Progenitor cell of endocrine pancreas (in vitro differentiated cells): ENCODE measurements around the gene ZC3H12D. TPM values are rescaled to one million over a fixed set of nuclear protein-coding genes. Genes with fewer than 3 reads are reported as not detected.

ENCODE experiments used
- DNase-seq: peaks from one replicate; pipeline ENCODE4 v3.0.0; 2021; ENCODE audit warnings: low spot score; ENCODE audit not compliant: unreplicated experiment
- H3K27ac Mint-ChIP-seq: 2 replicates; pipeline ENCODE4 v1.8.0; 2021; ENCODE audit warnings: mild to moderate bottlenecking, moderate library complexity, mixed read lengths
- H3K27me3 Mint-ChIP-seq: 2 replicates; pipeline ENCODE4 v1.8.0; 2021; ENCODE audit warnings: mixed read lengths
- H3K36me3 Mint-ChIP-seq: 2 replicates; pipeline ENCODE4 v1.8.0; 2022; ENCODE audit warnings: mixed read lengths; ENCODE audit not compliant: insufficient read depth
- H3K4me1 Mint-ChIP-seq: 2 replicates; pipeline ENCODE4 v1.8.0; 2021; ENCODE audit warnings: low read depth, mixed read lengths
- H3K4me3 Mint-ChIP-seq: 2 replicates; pipeline ENCODE4 v1.8.0; 2021; ENCODE audit warnings: low read depth, mild to moderate bottlenecking, moderate library complexity, mixed read lengths
- H3K9me3 Mint-ChIP-seq: 2 replicates; pipeline ENCODE4 v1.8.0; 2021; ENCODE audit warnings: low read depth, mixed read lengths
- long read RNA-seq: library from polyadenylated mRNA; unstranded; transcript quantifications from one replicate; pipeline ENCODE4 v2.0.0, GENCODE V29; 2020
- total RNA-seq: library from RNA; stranded (reverse); gene quantifications from 2 replicates; pipeline ENCODE4 v1.2.1, GENCODE V29; 2021
- TF ChIP-seq, protein P1 (sequence below): fragments of 200-600 bp; sonication (generic); IDR thresholded peaks from one replicate; pipeline ENCODE4 v1.5.0; 2021; ENCODE audit warnings: antibody characterized with exemption, mild to moderate bottlenecking; ENCODE audit not compliant: unreplicated experiment

The ZC3H12D gene
- total RNA-seq, result 0.48 and 0.71 TPM in 2 replicates
- long read RNA-seq, result 0 reads

DNA sequence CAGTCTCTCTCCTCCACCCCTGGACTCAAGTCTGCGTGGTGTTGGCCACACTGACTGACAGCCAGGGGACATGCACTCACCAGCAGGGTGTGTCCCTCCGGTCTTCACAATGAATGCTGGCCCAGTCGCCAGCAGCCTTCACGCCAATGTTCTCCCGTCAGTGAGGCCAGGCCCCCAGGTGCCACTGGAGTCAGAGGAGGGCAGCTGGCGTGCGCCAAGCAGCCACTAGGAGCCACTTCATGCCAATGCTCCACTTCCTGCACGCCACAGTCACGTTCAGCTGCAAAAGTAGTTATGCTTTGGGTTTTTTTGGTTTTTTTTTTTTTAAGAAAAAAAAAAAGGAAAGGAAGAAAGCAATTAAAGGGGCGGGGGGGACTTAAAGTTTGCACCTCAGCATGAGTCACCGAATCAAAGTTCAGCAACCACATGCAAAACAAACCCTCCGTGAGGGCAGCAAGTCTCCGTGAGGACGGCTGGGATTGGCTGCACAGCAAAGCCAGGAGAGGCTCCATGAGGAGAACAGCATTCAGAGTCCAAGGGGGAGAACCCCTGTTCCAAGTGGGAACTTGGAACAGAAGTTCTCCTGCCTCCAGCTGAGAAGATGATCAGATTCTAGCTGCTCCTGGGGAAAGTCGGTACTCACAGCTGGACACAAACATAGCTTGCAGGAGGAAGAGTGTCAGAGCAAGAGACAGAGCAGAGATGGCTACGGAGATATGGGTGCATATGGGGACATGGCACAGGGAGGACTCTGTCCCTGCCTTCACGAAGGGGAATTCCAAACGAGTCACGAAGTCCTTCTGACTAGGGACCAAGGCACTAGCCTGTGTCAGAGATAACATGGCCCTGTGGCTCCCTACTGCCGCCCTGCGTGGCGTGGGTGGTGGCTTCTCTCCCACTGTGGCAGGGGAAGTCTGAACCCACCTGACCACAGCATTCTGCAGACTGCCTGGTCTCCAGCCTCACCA, at the start of gene ZC3H12D:
ZC3H12D (minus strand) TSS at position 282 of the 968 bp plus-strand sequence. CDS start 10,471 bp downstream, outside the sequence.
- peaks cover 12% of the 10 kb centered on the region for H3K27me3 Mint-ChIP-seq
- H3K9me3 Mint-ChIP-seq, result no peaks in the 10 kb centered on the region
- TF ChIP-seq, protein P1, sequence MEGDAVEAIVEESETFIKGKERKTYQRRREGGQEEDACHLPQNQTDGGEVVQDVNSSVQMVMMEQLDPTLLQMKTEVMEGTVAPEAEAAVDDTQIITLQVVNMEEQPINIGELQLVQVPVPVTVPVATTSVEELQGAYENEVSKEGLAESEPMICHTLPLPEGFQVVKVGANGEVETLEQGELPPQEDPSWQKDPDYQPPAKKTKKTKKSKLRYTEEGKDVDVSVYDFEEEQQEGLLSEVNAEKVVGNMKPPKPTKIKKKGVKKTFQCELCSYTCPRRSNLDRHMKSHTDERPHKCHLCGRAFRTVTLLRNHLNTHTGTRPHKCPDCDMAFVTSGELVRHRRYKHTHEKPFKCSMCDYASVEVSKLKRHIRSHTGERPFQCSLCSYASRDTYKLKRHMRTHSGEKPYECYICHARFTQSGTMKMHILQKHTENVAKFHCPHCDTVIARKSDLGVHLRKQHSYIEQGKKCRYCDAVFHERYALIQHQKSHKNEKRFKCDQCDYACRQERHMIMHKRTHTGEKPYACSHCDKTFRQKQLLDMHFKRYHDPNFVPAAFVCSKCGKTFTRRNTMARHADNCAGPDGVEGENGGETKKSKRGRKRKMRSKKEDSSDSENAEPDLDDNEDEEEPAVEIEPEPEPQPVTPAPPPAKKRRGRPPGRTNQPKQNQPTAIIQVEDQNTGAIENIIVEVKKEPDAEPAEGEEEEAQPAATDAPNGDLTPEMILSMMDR, result no peak
- H3K27ac Mint-ChIP-seq, result no peak within 1 kb of the TSS
- no peaks in the 10 kb centered on the region for H3K4me1 Mint-ChIP-seq
- H3K4me3 Mint-ChIP-seq, result no peak within 1 kb of the TSS
- DNase-seq, result no peak
- H3K36me3 Mint-ChIP-seq, result no peaks in the 10 kb centered on the region

DNA sequence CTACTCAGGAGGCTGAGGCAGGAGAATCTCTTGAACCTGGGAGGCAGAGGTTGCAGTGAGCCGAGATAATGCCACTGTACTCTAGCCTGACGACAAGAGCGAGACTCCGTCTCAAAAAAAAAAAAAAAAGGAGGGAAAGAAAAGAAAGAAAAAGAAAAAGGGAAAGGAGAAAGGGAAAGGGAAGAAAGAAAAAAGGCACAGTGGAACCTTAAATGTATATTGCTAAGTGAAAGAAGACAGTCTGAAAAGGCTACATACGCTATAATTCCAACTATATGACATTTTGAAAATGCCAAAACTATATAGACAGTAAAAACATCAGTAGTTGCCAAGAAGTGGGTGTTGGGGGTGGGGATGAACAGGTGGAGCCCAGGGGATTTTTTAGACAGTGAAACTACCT, 44.8 kb upstream of the ZC3H12D start:
- no peaks in the 10 kb centered on the region for H3K27me3 Mint-ChIP-seq
- no peaks in the 10 kb centered on the region for H3K9me3 Mint-ChIP-seq
- H3K36me3 Mint-ChIP-seq, result peaks cover 18% of the 10 kb centered on the region
- no peak overlapping the region for H3K4me3 Mint-ChIP-seq
- H3K4me1 Mint-ChIP-seq, result no peaks in the 10 kb centered on the region
- H3K27ac Mint-ChIP-seq, result no peak overlapping the region
- TF ChIP-seq, protein P1, result no peak
- DNase-seq, result no peak

DNA sequence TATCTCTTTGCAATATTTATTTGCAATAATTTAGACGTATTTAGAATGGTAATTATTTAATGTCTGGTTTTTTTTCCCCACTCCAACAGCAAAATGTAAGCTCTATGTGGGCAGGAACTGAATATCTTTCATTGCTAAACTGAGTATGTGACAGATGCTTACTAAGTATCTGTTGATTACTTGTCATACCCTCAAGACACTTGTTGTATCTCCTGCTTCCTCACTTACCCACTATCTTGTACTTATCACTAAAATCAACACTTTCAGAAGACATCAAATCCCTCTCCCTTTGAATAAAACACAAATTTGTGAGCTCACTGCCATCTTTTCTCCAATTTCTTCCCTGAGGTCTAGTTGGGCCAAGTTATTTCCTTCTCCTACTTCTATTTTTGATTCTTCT, 30.7 kb upstream of the ZC3H12D start:
- Mint-ChIP-seq H3K36me3 (peaks cover 12% of the 10 kb centered on the region), H3K4me3 (no peak overlapping the region), H3K4me1 (no peaks in the 10 kb centered on the region), H3K27ac (no peak overlapping the region), H3K9me3 (no peaks in the 10 kb centered on the region), H3K27me3 (no peaks in the 10 kb centered on the region)
- DNase-seq, result no peak
- TF ChIP-seq, protein P1, result no peak

DNA sequence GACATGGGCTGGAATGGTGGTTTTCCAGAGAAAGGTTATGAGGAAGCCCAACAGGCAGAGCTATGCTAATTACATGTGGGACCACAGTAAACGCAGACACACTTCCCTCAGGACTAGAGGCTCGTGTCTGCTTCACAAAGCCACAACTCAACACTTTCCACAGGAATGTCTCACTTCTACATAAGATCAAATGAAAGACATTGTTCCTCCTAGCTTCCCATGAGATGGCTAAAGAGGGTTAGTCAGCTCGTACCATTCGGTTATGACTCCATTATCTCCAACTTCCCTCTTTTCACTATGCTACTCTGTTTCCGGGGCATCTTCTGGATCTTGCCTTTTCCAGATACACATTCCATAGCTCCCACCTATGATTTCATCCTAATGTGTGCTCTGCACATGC, 29.1 kb upstream of the ZC3H12D start:
- Mint-ChIP-seq H3K27ac (no peak overlapping the region), H3K4me1 (no peaks in the 10 kb centered on the region), H3K9me3 (no peaks in the 10 kb centered on the region), H3K4me3 (no peak overlapping the region), H3K36me3 (peaks cover 12% of the 10 kb centered on the region), H3K27me3 (no peaks in the 10 kb centered on the region)
- no peak for DNase-seq
- TF ChIP-seq, protein P1, result no peak

DNA sequence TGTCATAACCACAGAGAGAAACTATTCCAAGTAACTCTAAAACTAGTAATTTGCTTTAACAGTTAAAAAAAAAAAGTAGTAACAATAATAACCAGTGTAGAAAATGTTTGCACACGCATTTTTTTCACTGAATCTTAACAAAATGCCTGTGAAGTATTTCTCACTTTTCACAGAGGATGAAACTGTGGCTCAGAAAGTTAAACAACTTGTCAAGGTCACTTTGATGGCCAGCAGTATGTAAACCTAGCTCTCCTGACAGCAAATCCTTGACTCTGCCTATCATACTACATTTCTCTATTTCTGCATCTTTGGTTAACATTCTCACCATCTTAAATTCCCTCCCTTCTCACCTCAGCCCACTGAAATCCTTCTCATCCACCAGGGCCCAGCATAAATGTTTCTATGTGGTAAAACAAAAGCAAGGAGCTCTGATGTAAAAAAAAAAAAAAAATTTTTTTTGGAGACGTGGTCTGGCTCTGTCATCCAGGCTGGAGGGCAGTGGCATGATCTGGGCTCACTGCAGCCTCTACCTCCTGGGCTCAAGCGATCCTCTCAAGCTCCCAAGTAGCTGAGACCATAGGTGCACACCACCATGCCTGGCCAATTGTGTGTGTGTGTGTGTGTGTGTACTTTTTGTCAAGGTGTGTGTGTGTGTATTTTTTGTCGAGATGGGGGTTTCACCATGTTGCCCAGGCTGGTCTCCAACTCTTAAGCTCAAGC, 26.1 kb upstream of the ZC3H12D start:
- peak overlapping the region; percentile 67 for H3K27ac Mint-ChIP-seq
- H3K36me3 Mint-ChIP-seq, result peaks cover 8% of the 10 kb centered on the region
- H3K4me3 Mint-ChIP-seq, result no peak overlapping the region
- TF ChIP-seq, protein P1, result no peak
- no peaks in the 10 kb centered on the region for H3K27me3 Mint-ChIP-seq
- H3K4me1 Mint-ChIP-seq, result no peaks in the 10 kb centered on the region
- DNase-seq, result no peak
- no peaks in the 10 kb centered on the region for H3K9me3 Mint-ChIP-seq
